ENCODE measurements around the gene CRBN. TPM values are rescaled to one million over a fixed set of nuclear protein-coding genes. Genes with fewer than 3 reads are reported as not detected.
A peak's percentile ranks its signal among the peaks of the same experiment; 100 is the strongest.

CRBN gene
- total and polyA plus RNA-seq, 5 donors from 2014 or later = 129 to 179 (median 166) TPM

DNA sequence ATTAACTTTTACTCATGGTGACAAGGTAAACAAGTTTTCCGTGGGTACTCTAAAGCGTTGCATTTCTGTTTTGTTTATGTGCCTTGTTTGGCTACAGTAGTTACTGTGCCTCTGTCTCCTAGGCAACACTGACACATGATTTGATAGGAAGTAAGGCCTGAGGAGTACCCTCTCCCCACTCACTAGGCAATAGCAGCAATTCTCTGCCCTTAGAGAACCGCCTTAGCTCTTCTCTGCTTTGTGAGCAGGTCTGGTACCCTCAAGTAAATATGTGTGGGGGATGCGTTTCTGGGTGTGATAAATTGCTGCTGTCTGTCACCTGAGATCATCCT is 69.2 kb downstream of the CRBN start, which contains the start of gene IL5RA:
IL5RA (minus strand) TSS at position 76 of the 332 bp plus-strand sequence. CDS start 5,390 bp downstream, outside the sequence.
- Histone ChIP-seq H3K4me3 (ENCODE audit: low read depth, low read length) (no peak within 1 kb of the TSS), H3K27ac (ENCODE audit: insufficient read depth, low read length, poor library complexity, severe bottlenecking) (no peak within 1 kb of the TSS), H3K9me3 (ENCODE audit: control insufficient read depth in 2 of 2, low read length in 2 of 2) (no peaks in the 10 kb centered on the region), H3K4me1 (ENCODE audit: control insufficient read depth, insufficient read depth, low read length, poor library complexity, severe bottlenecking) (no peaks in the 10 kb centered on the region), H3K36me3 (ENCODE audit: control insufficient read depth, insufficient read depth, low read length) (no peaks in the 10 kb centered on the region), H3K27me3 (ENCODE audit: control insufficient read depth, insufficient read depth, low read length) (peaks cover 12% of the 10 kb centered on the region)
- Mint-ChIP-seq H3K9me3 (peaks cover 0 to 2% (median 0%) of the 10 kb centered on the region in 7 donors), H3K4me3 (no peak within 1 kb of the TSS), H3K36me3 (no peaks in the 10 kb centered on the region), H3K4me1 (no peaks in the 10 kb centered on the region), H3K27me3 (peaks cover 26% of the 10 kb centered on the region), H3K27ac (peak within 1 kb of the TSS in 1 of 3 donors; percentile 28)
- DNase-seq (no peak), ATAC-seq (ENCODE audit: low read depth in 2 of 2) (no peak)

DNA sequence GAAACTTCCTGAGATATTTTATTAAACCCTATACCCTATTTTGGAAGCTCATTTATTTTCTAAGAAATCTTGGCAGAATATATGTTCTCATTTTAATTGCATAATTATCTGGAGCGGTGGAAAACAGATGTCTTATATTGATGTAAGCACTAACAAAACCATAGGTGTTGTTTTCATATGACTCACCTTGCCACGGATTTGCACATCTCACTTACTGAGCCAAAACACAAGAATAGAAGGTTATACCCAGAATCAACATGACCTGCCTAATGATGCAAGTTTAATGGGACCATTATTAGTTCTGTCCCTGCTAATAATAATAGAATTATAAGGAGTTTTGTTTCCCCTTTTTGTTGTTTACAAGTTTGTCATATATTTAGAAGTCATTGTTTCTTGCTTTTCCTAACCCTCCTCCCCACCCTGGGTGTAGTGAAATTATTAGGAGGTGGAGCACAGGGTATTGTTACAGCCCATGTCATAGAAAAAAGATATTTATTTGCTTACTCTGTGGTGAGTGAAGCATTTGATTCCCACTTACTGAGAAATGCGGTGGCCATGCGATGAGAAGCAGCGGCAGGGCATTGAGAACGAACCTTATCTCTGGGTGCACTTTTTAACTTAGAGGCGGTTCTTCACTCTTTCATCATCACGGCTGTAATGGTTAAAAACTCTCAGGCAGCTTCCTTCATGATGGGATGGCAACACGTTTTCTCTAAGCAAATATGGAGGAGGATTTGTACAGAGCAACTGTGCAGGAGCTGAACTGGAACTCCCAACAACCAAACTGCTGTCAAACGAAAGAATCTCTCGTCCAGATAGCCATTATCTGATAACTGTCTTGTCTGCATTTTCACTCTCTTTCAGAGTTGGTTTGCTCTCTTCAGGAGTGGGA is 69.8 kb downstream of the CRBN start:
- Mint-ChIP-seq H3K27me3 (peaks cover 21% of the 10 kb centered on the region), H3K4me1 (no peaks in the 10 kb centered on the region), H3K27ac (no peak overlapping the region), H3K9me3 (peaks cover 0 to 2% (median 0%) of the 10 kb centered on the region in 7 donors), H3K36me3 (no peaks in the 10 kb centered on the region), H3K4me3 (no peak overlapping the region)
- DNase-seq = no peak
- H3K9me3 ChIP-seq (ENCODE audit: control insufficient read depth in 2 of 2, low read length in 2 of 2) = no peaks in the 10 kb centered on the region
- H3K4me3 ChIP-seq (ENCODE audit: low read depth, low read length) = no peak overlapping the region
- no peak overlapping the region for H3K27ac ChIP-seq (ENCODE audit: insufficient read depth, low read length, poor library complexity, severe bottlenecking)
- no peaks in the 10 kb centered on the region for H3K4me1 ChIP-seq (ENCODE audit: control insufficient read depth, insufficient read depth, low read length, poor library complexity, severe bottlenecking)
- H3K27me3 ChIP-seq (ENCODE audit: control insufficient read depth, insufficient read depth, low read length) = peaks cover 12% of the 10 kb centered on the region
- no peak for ATAC-seq (ENCODE audit: low read depth in 2 of 2)
- H3K36me3 ChIP-seq (ENCODE audit: control insufficient read depth, insufficient read depth, low read length) = no peaks in the 10 kb centered on the region

DNA sequence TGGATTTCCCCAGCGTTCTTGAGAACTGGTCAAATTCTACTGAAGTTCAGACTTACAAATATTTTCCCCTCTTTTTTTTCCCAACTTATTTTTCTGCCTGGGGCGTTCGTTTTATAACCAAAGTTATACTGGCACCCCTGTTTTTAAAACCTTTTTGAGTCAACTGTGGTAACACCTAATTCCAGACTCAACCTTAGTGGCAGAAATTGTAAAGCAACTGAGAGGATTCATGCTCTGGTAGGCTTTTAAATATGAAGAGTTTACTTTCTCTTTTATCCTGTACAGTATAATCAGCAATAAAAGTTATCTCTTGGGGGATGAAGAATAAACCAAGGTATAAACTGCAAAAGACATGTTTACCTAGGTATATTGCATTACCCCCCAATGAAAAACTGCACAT is 71.6 kb downstream of the CRBN start:
- DNase-seq (no peak), ATAC-seq (ENCODE audit: low read depth in 2 of 2) (no peak)
- Histone ChIP-seq H3K27me3 (ENCODE audit: control insufficient read depth, insufficient read depth, low read length) (peaks cover 10% of the 10 kb centered on the region), H3K4me1 (ENCODE audit: control insufficient read depth, insufficient read depth, low read length, poor library complexity, severe bottlenecking) (no peaks in the 10 kb centered on the region), H3K9me3 (ENCODE audit: control insufficient read depth in 2 of 2, low read length in 2 of 2) (no peaks in the 10 kb centered on the region), H3K27ac (ENCODE audit: insufficient read depth, low read length, poor library complexity, severe bottlenecking) (no peak overlapping the region), H3K36me3 (ENCODE audit: control insufficient read depth, insufficient read depth, low read length) (no peaks in the 10 kb centered on the region), H3K4me3 (ENCODE audit: low read depth, low read length) (no peak overlapping the region)
- Mint-ChIP-seq H3K27me3 (peaks cover 19% of the 10 kb centered on the region), H3K4me3 (no peak overlapping the region), H3K4me1 (no peaks in the 10 kb centered on the region), H3K9me3 (peaks cover 0 to 2% (median 0%) of the 10 kb centered on the region in 7 donors), H3K27ac (no peak overlapping the region), H3K36me3 (no peaks in the 10 kb centered on the region)

DNA sequence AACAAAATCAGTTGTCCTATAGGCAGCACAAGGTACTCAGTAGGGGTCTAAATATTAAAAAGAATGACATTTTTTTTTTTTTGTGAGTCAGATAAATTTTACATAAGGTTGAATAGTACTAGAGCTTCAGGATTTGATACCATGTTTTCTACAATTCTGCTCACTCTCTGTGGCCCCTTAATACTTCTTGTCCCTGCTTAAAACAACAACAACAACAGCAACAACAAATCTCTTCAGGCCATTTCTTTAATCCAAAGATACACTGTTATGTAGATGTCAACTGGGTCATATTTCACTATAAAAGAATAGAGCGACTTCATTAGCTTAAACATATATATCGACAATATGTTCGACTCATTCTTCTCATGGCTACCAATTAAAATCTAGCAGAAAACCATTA is 72.3 kb downstream of the CRBN start:
- Mint-ChIP-seq H3K4me3 (no peak overlapping the region), H3K36me3 (no peaks in the 10 kb centered on the region), H3K4me1 (no peaks in the 10 kb centered on the region), H3K27me3 (peaks cover 19% of the 10 kb centered on the region), H3K27ac (no peak overlapping the region), H3K9me3 (peaks cover 0 to 2% (median 0%) of the 10 kb centered on the region in 7 donors)
- Histone ChIP-seq H3K27me3 (ENCODE audit: control insufficient read depth, insufficient read depth, low read length) (peaks cover 10% of the 10 kb centered on the region), H3K4me1 (ENCODE audit: control insufficient read depth, insufficient read depth, low read length, poor library complexity, severe bottlenecking) (no peaks in the 10 kb centered on the region), H3K9me3 (ENCODE audit: control insufficient read depth in 2 of 2, low read length in 2 of 2) (no peaks in the 10 kb centered on the region), H3K36me3 (ENCODE audit: control insufficient read depth, insufficient read depth, low read length) (no peaks in the 10 kb centered on the region), H3K27ac (ENCODE audit: insufficient read depth, low read length, poor library complexity, severe bottlenecking) (no peak overlapping the region), H3K4me3 (ENCODE audit: low read depth, low read length) (no peak overlapping the region)
- ATAC-seq (ENCODE audit: low read depth in 2 of 2) = no peak
- DNase-seq = no peak

DNA sequence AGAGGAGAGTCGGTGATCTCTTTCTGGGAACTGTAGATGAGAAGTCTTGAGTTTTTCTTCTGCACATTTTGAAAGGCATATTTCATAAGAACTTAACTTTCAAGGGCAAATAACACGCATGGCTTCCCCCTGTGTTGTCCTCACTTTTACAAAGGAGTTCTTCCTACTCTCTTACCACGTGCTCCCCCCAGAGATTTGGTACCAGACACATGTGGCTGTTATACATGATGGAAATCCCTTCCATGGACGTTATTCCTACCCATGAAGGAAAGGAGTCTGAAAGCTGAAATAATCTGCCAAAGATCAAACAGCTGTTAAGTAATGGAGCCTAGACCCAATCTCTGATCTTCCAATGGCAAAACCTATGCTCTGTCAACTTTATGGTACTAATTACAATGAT is 73.7 kb downstream of the CRBN start:
- Mint-ChIP-seq H3K27me3 (peaks cover 24% of the 10 kb centered on the region), H3K4me1 (no peaks in the 10 kb centered on the region), H3K36me3 (no peaks in the 10 kb centered on the region), H3K4me3 (no peak overlapping the region), H3K9me3 (peaks cover 0 to 2% (median 0%) of the 10 kb centered on the region in 7 donors), H3K27ac (no peak overlapping the region)
- no peaks in the 10 kb centered on the region for H3K36me3 ChIP-seq (ENCODE audit: control insufficient read depth, insufficient read depth, low read length)
- H3K4me1 ChIP-seq (ENCODE audit: control insufficient read depth, insufficient read depth, low read length, poor library complexity, severe bottlenecking) = no peaks in the 10 kb centered on the region
- DNase-seq = no peak
- H3K27ac ChIP-seq (ENCODE audit: insufficient read depth, low read length, poor library complexity, severe bottlenecking) = no peak overlapping the region
- no peaks in the 10 kb centered on the region for H3K9me3 ChIP-seq (ENCODE audit: control insufficient read depth in 2 of 2, low read length in 2 of 2)
- ATAC-seq (ENCODE audit: low read depth in 2 of 2) = no peak
- no peak overlapping the region for H3K4me3 ChIP-seq (ENCODE audit: low read depth, low read length)
- H3K27me3 ChIP-seq (ENCODE audit: control insufficient read depth, insufficient read depth, low read length) = peaks cover 10% of the 10 kb centered on the region

DNA sequence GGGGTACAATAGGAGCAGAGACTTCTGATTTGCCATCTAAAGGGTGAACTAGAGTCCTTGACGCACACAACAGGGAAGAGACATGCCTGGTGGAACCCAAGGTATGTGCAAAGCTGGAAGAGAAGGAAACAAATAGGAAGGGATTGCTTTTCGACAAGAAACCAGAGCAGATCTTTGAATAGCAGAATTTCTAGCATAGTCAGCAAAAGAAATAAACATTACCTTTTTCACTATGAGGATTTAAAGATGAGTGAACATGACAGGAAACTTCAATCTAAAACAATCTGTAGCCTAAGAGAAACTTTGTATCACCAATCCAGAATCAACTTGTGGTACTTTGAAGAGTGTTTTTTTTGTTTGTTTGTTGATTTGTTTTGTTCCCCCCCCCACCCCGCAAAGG is 74.2 kb downstream of the CRBN start:
- Mint-ChIP-seq H3K36me3 (no peaks in the 10 kb centered on the region), H3K27me3 (peaks cover 24% of the 10 kb centered on the region), H3K4me3 (no peak overlapping the region), H3K27ac (no peak overlapping the region), H3K9me3 (peaks cover 0 to 2% (median 0%) of the 10 kb centered on the region in 7 donors), H3K4me1 (no peaks in the 10 kb centered on the region)
- H3K36me3 ChIP-seq (ENCODE audit: control insufficient read depth, insufficient read depth, low read length) = no peaks in the 10 kb centered on the region
- H3K9me3 ChIP-seq (ENCODE audit: control insufficient read depth in 2 of 2, low read length in 2 of 2) = no peaks in the 10 kb centered on the region
- H3K27me3 ChIP-seq (ENCODE audit: control insufficient read depth, insufficient read depth, low read length) = peaks cover 10% of the 10 kb centered on the region
- no peak overlapping the region for H3K4me3 ChIP-seq (ENCODE audit: low read depth, low read length)
- no peak for ATAC-seq (ENCODE audit: low read depth in 2 of 2)
- no peaks in the 10 kb centered on the region for H3K4me1 ChIP-seq (ENCODE audit: control insufficient read depth, insufficient read depth, low read length, poor library complexity, severe bottlenecking)
- no peak overlapping the region for H3K27ac ChIP-seq (ENCODE audit: insufficient read depth, low read length, poor library complexity, severe bottlenecking)
- no peak for DNase-seq

DNA sequence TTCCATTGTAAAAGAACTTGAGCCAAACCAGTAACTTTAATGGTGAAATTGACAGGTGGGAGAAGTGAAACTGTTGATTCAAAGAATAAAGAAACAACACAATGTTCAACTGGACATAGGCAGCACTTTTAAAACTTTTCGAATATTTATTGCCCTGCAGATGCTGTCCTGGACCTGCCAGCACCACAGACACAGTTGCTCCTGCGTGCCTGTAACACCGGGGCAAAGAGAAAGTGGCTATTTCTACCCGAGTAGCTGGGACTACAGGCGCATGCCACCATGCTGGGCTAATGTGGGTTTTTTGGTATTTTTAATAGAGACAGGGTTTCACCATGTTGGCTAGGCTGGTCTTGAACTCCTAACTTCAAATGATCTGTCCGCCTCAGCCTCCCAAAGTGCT is 76.7 kb downstream of the CRBN start:
- H3K4me3 Mint-ChIP-seq = no peak overlapping the region
- H3K36me3 Mint-ChIP-seq = no peaks in the 10 kb centered on the region
- no peak overlapping the region for H3K27ac Mint-ChIP-seq
- Histone ChIP-seq H3K36me3 (ENCODE audit: control insufficient read depth, insufficient read depth, low read length) (no peaks in the 10 kb centered on the region), H3K4me3 (ENCODE audit: low read depth, low read length) (no peak overlapping the region), H3K9me3 (ENCODE audit: control insufficient read depth in 2 of 2, low read length in 2 of 2) (no peaks in the 10 kb centered on the region), H3K27ac (ENCODE audit: insufficient read depth, low read length, poor library complexity, severe bottlenecking) (no peak overlapping the region), H3K27me3 (ENCODE audit: control insufficient read depth, insufficient read depth, low read length) (peaks cover 6% of the 10 kb centered on the region), H3K4me1 (ENCODE audit: control insufficient read depth, insufficient read depth, low read length, poor library complexity, severe bottlenecking) (no peaks in the 10 kb centered on the region)
- peaks cover 18% of the 10 kb centered on the region for H3K27me3 Mint-ChIP-seq
- no peak for ATAC-seq (ENCODE audit: low read depth in 2 of 2)
- H3K9me3 Mint-ChIP-seq = no peaks in the 10 kb centered on the region
- no peak for DNase-seq
- no peaks in the 10 kb centered on the region for H3K4me1 Mint-ChIP-seq

Data from CD4-positive, CD25-positive, alpha-beta regulatory T cell (primary cell).